ENCODE measurements around the gene COPS7B.

GRCh38 chr2:231764760-231765159 lies 21.5 kb upstream of the COPS7B start:
- TF ChIP-seq CTCF (IDR thresholded peaks at IDR 0.05) (no peak), POLR2A (IDR thresholded peaks at IDR 0.05) (no peak)
